Measurements from ENCODE around the gene STXBP1.

STXBP1 gene

GRCh38 chr9:127627494-127627855, 15.4 kb downstream of the STXBP1 start:
- Histone ChIP-seq H2AFZ (ENCODE audit: low read depth, low read length) (no peak overlapping the region), H3K4me3 (ENCODE audit: low read length) (no peak overlapping the region), H3K9me3 (ENCODE audit: insufficient read depth, low read length) (no peaks in the 10 kb centered on the region), H3K4me1 (ENCODE audit: low read length) (no peaks in the 10 kb centered on the region), H3K4me2 (ENCODE audit: low read length) (no peak overlapping the region), H4K20me1 (ENCODE audit: insufficient read depth, low read length) (no peaks in the 10 kb centered on the region), H3K36me3 (replicated peaks; ENCODE audit: low read depth, low read length) (no peaks in the 10 kb centered on the region), H3K27ac (ENCODE audit: low read length) (no peak overlapping the region), H3K79me2 (ENCODE audit: low read length) (no peaks in the 10 kb centered on the region), H3K9ac (ENCODE audit: low read length) (no peak overlapping the region), H3K27me3 (ENCODE audit: low read depth, low read length) (no peaks in the 10 kb centered on the region)
- no peak for TF ChIP-seq CTCF (IDR thresholded peaks at IDR 0.05; ENCODE audit: low read depth, low read length)

GRCh38 chr9:127628758-127629467, 16.8 kb downstream of the STXBP1 start:
- Histone ChIP-seq H4K20me1 (ENCODE audit: insufficient read depth, low read length) (no peaks in the 10 kb centered on the region), H3K9ac (ENCODE audit: low read length) (no peak overlapping the region), H3K27me3 (ENCODE audit: low read depth, low read length) (no peaks in the 10 kb centered on the region)

GRCh38 chr9:127629468-127630081, 17.5 kb downstream of the STXBP1 start:
- TF ChIP-seq EZH2phosphoT487 (IDR thresholded peaks at IDR 0.05; ENCODE audit: low read depth): no peak
- Histone ChIP-seq H3K4me2 (ENCODE audit: low read length) (no peak overlapping the region), H2AFZ (ENCODE audit: low read depth, low read length) (no peak overlapping the region), H3K9ac (ENCODE audit: low read length) (no peak overlapping the region), H3K79me2 (ENCODE audit: low read length) (no peaks in the 10 kb centered on the region), H3K27ac (ENCODE audit: low read length) (no peak overlapping the region), H3K9me3 (ENCODE audit: insufficient read depth, low read length) (no peaks in the 10 kb centered on the region), H3K27me3 (ENCODE audit: low read depth, low read length) (no peaks in the 10 kb centered on the region), H3K4me3 (ENCODE audit: low read length) (no peak overlapping the region), H3K36me3 (replicated peaks; ENCODE audit: low read depth, low read length) (no peaks in the 10 kb centered on the region), H4K20me1 (ENCODE audit: insufficient read depth, low read length) (no peaks in the 10 kb centered on the region), H3K4me1 (ENCODE audit: low read length) (no peaks in the 10 kb centered on the region)

More at GRCh38 chr9:127628758-127629467, 16.8 kb downstream of the STXBP1 start:
- H3K36me3 ChIP-seq (replicated peaks; ENCODE audit: low read depth, low read length): no peaks in the 10 kb centered on the region
- H3K27ac ChIP-seq (ENCODE audit: low read length): no peak overlapping the region
- H3K9me3 ChIP-seq (ENCODE audit: insufficient read depth, low read length): no peaks in the 10 kb centered on the region
- TF ChIP-seq EZH2phosphoT487 (IDR thresholded peaks at IDR 0.05; ENCODE audit: low read depth) (no peak), CTCF (IDR thresholded peaks at IDR 0.05; ENCODE audit: low read depth, low read length) (no peak)
- no peaks in the 10 kb centered on the region for H3K79me2 ChIP-seq (ENCODE audit: low read length)
- no peaks in the 10 kb centered on the region for H3K4me1 ChIP-seq (ENCODE audit: low read length)
- no peak overlapping the region for H3K4me2 ChIP-seq (ENCODE audit: low read length)
- no peak overlapping the region for H2AFZ ChIP-seq (ENCODE audit: low read depth, low read length)
- no peak overlapping the region for H3K4me3 ChIP-seq (ENCODE audit: low read length)

- Histone ChIP-seq H3K79me2 (ENCODE audit: low read length) (no peaks in the 10 kb centered on the region), H4K20me1 (ENCODE audit: insufficient read depth, low read length) (no peaks in the 10 kb centered on the region), H3K9me3 (ENCODE audit: insufficient read depth, low read length) (no peaks in the 10 kb centered on the region), H3K4me3 (ENCODE audit: low read length) (no peak overlapping the region), H2AFZ (ENCODE audit: low read depth, low read length) (no peak overlapping the region), H3K4me1 (ENCODE audit: low read length) (no peaks in the 10 kb centered on the region), H3K27me3 (ENCODE audit: low read depth, low read length) (no peaks in the 10 kb centered on the region), H3K27ac (ENCODE audit: low read length) (no peak overlapping the region), H3K36me3 (replicated peaks; ENCODE audit: low read depth, low read length) (no peaks in the 10 kb centered on the region), H3K4me2 (ENCODE audit: low read length) (no peak overlapping the region), H3K9ac (ENCODE audit: low read length) (no peak overlapping the region)
- TF ChIP-seq EZH2phosphoT487 (IDR thresholded peaks at IDR 0.05; ENCODE audit: low read depth) (no peak), CTCF (IDR thresholded peaks at IDR 0.05; ENCODE audit: low read depth, low read length) (no peak)
Observed at GRCh38 chr9:127633216-127633862, 21.3 kb downstream of the STXBP1 start.
